IPS-15b (cell line): ENCODE measurements around the gene MORN4.
"Not testable (repeated sequence)": the region's sequence is repeated elsewhere in the genome, so short reads cannot be mapped to it uniquely, and the experiment has no call there.

Experiments
- H3K27me3 ChIP-seq: one replicate; pipeline ENCODE4 v1.6.1; 2013; ENCODE audit warnings: low read length; ENCODE audit not compliant: control insufficient read depth, insufficient read depth
- H3K36me3 ChIP-seq: one replicate; pipeline ENCODE4 v1.6.1; 2013; ENCODE audit warnings: low read length; ENCODE audit not compliant: control insufficient read depth, insufficient read depth
- H3K4me1 ChIP-seq: one replicate; pipeline ENCODE4 v1.6.1; 2013; ENCODE audit warnings: mild to moderate bottlenecking, low read length; ENCODE audit not compliant: control insufficient read depth, insufficient read depth
- H3K4me3 ChIP-seq: one replicate; pipeline ENCODE4 v1.5.1; 2013; ENCODE audit warnings: low read depth, low read length
- H3K9ac ChIP-seq: one replicate; pipeline ENCODE4 v1.6.1; 2013; ENCODE audit warnings: low read depth, mild to moderate bottlenecking, low read length
- H3K9me3 ChIP-seq: one replicate; pipeline ENCODE4 v1.6.1; 2013; ENCODE audit warnings: mild to moderate bottlenecking, low read length; ENCODE audit not compliant: control insufficient read depth, insufficient read depth

Gene MORN4

DNA sequence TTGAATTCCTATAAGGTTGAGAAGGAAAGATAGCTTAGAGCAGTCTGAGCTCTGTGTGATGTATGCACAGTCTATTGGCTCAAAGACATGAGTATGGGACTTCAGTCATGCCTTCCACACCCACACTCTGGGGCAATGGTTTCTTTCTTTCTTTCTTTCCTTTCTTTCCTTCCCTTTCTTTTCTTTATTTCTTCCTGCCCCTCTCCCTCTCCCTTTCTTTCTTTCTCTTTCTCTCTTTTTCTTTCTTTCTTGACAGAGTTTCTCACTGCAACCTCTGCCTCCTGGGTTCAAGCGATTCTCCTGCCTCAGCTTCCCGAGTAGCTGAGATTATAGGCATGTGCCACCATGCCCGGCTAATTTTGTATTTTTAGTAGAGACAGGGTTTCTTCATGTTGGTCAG is 5.8 kb upstream of the MORN4 start:
- not testable (repeated sequence) for H3K27me3 ChIP-seq, H3K9ac ChIP-seq, H3K36me3 ChIP-seq, H3K9me3 ChIP-seq, H3K4me3 ChIP-seq, H3K4me1 ChIP-seq

DNA sequence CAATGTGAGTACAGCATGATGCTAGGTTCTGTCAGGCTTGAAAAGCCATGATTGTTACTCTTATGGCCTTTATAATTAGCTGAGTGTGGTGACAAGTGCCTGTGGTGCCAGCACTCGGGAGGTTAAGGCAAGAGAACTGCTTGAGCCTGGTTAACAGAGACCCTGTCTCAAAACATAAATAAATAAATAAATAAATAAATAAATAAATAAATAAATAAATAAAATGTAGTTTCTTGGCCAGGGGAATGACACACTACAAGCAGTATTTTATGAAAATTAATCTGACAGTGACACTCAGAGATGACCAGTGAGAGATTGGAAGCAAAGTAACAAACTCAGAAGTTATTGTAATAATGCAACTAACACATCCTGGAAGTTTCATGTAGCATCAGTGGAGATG is 2.3 kb upstream of the MORN4 start:
- Histone ChIP-seq H3K9me3 (no peaks in the 10 kb centered on the region), H3K4me1 (no peaks in the 10 kb centered on the region)

DNA sequence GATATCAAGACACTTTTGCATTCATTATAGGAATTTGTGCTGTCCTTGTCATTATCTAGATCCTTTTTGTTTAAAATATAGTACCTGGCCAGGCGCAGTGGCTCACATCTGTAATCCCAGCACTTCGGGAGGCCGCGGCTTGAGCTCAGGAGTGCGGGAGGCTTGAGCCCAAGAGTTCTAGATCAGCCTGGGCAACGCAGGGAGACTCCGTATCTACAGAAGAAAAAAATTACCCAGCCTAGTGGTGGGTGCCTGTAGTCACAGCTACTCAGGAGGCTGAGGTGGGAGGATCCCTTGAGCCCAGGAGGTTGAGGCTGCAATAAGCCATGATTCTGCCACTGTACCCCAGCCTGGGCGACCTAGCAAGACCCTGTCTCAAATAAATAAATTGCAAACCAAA is 621 bp upstream of the MORN4 start:
- no peaks in the 10 kb centered on the region for H3K36me3 ChIP-seq
- H3K4me3 ChIP-seq, result peak overlapping the region; percentile 90
- H3K9ac ChIP-seq, result no peak overlapping the region
- no peaks in the 10 kb centered on the region for H3K27me3 ChIP-seq
- H3K4me1 ChIP-seq, result no peaks in the 10 kb centered on the region
- H3K9me3 ChIP-seq, result no peaks in the 10 kb centered on the region

More for the DNA sequence above, 2.3 kb upstream of the MORN4 start:
- Histone ChIP-seq H3K4me3 (no peak overlapping the region), H3K9ac (no peak overlapping the region), H3K36me3 (no peaks in the 10 kb centered on the region), H3K27me3 (no peaks in the 10 kb centered on the region)

- no peaks in the 10 kb centered on the region for H3K4me1 ChIP-seq
- H3K27me3 ChIP-seq, result no peaks in the 10 kb centered on the region
- no peaks in the 10 kb centered on the region for H3K9me3 ChIP-seq
- no peaks in the 10 kb centered on the region for H3K36me3 ChIP-seq
- H3K4me3 ChIP-seq, result no peak overlapping the region
- no peak overlapping the region for H3K9ac ChIP-seq
These were observed 2.2 kb downstream of the MORN4 start for GRCh38 chr10:97631098-97631497.

DNA sequence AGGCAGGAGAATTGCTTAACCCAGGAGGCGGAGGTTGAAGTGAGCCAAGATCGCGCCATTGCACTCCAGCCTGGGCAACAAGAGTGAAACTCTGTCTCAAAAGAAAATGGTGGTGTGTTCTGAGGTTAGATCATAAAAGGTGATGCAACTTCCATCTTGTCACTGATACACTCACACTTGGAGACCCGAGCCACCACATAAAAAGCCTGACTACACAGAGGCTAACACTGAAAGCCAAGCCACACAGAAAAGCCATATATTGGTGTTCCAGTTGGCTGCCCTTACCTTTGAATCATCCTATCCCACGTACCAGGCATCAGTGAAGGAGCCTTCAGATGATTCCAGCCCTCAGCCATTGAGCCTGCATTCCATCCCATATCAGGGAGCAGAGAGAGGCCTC is 4.0 kb downstream of the MORN4 start:
- no peaks in the 10 kb centered on the region for H3K9me3 ChIP-seq
- H3K9ac ChIP-seq, result no peak overlapping the region
- H3K27me3 ChIP-seq, result no peaks in the 10 kb centered on the region
- no peaks in the 10 kb centered on the region for H3K4me1 ChIP-seq
- no peaks in the 10 kb centered on the region for H3K36me3 ChIP-seq
- H3K4me3 ChIP-seq, result no peak overlapping the region

- no peaks in the 10 kb centered on the region for H3K36me3 ChIP-seq
- H3K4me3 ChIP-seq, result no peak overlapping the region
- H3K27me3 ChIP-seq, result no peaks in the 10 kb centered on the region
- H3K4me1 ChIP-seq, result no peaks in the 10 kb centered on the region
- no peaks in the 10 kb centered on the region for H3K9me3 ChIP-seq
- H3K9ac ChIP-seq, result no peak overlapping the region
These were observed 5.1 kb downstream of the MORN4 start for GRCh38 chr10:97628228-97628627.

DNA sequence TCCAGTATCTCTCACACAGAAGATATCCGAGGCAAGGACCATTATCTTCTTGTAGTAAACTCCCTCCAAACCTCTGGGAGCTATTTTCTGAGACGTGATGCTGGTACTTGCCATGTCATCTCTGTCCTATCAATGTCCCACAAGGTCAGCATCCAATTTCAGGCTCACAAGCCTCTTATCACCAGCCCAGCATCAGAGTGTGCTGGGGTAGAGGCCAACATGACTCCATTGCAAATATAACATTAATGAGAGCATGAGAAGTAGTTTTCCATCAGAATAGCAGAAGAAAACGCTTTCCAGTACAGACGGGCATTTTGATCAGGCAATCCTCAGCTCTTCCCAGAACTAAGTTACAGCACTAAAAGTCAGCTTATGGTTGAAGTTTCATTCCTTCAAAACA is 5.6 kb downstream of the MORN4 start:
- no peak overlapping the region for H3K4me3 ChIP-seq
- no peaks in the 10 kb centered on the region for H3K4me1 ChIP-seq
- H3K9me3 ChIP-seq, result no peaks in the 10 kb centered on the region
- H3K36me3 ChIP-seq, result no peaks in the 10 kb centered on the region
- no peak overlapping the region for H3K9ac ChIP-seq
- H3K27me3 ChIP-seq, result no peaks in the 10 kb centered on the region

- no peaks in the 10 kb centered on the region for H3K36me3 ChIP-seq
- no peaks in the 10 kb centered on the region for H3K27me3 ChIP-seq
These were observed 10.0 kb downstream of the MORN4 start for GRCh38 chr10:97623277-97623676.

GRCh38 chr10:97618733-97619132 is 14.6 kb downstream of the MORN4 start:
- Histone ChIP-seq H3K9me3 (no peaks in the 10 kb centered on the region), H3K4me3 (no peak overlapping the region), H3K27me3 (no peaks in the 10 kb centered on the region), H3K9ac (no peak overlapping the region), H3K4me1 (no peaks in the 10 kb centered on the region), H3K36me3 (no peaks in the 10 kb centered on the region)

More at GRCh38 chr10:97623277-97623676, 10.0 kb downstream of the MORN4 start:
- H3K4me3 ChIP-seq, result no peak overlapping the region
- H3K4me1 ChIP-seq, result no peaks in the 10 kb centered on the region
- H3K9ac ChIP-seq, result no peak overlapping the region
- H3K9me3 ChIP-seq, result no peaks in the 10 kb centered on the region

- Histone ChIP-seq H3K4me3 (no peak overlapping the region), H3K9ac (no peak overlapping the region), H3K36me3 (no peaks in the 10 kb centered on the region), H3K9me3 (no peaks in the 10 kb centered on the region), H3K4me1 (no peaks in the 10 kb centered on the region), H3K27me3 (no peaks in the 10 kb centered on the region)
These were observed 15.0 kb downstream of the MORN4 start for GRCh38 chr10:97618285-97618684.

- H3K9me3 ChIP-seq, result no peaks in the 10 kb centered on the region
- no peaks in the 10 kb centered on the region for H3K4me1 ChIP-seq
- H3K4me3 ChIP-seq, result no peak overlapping the region
- no peaks in the 10 kb centered on the region for H3K27me3 ChIP-seq
- no peaks in the 10 kb centered on the region for H3K36me3 ChIP-seq
- H3K9ac ChIP-seq, result no peak overlapping the region
These were observed 20.9 kb downstream of the MORN4 start for GRCh38 chr10:97612386-97612785.

DNA sequence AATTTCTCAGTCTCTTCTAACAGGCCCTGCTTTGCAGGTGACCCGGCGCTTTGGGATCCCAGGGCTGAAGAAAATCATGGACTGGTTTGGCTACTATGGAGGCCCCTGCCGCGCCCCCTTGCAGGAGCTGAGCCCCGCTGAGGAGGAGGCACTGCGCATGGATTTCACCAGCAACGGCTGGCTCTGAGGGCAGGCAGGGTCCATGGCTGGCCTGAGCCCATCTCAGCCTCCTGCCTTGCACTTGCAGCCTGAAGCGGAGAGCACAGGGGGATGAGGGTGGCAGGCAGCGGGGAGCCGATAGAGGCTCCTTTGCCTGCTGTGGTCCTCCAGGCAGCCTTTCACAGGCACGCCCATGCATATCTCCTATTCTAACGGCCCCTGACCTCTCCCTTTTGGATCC is 21.8 kb downstream of the MORN4 start:
- Histone ChIP-seq H3K4me3 (no peak overlapping the region), H3K4me1 (no peaks in the 10 kb centered on the region), H3K9me3 (no peaks in the 10 kb centered on the region), H3K36me3 (no peaks in the 10 kb centered on the region), H3K27me3 (no peaks in the 10 kb centered on the region), H3K9ac (no peak overlapping the region)
